ENCODE measurements around the gene PRXL2B.
"Not testable (repeated sequence)": the region's sequence is repeated elsewhere in the genome, so short reads cannot be mapped to it uniquely, and the experiment has no call there.

PRXL2B gene

GRCh38 chr1:2566101-2567045, 20.2 kb upstream of the PRXL2B start:
- no peak for DNase-seq

DNA sequence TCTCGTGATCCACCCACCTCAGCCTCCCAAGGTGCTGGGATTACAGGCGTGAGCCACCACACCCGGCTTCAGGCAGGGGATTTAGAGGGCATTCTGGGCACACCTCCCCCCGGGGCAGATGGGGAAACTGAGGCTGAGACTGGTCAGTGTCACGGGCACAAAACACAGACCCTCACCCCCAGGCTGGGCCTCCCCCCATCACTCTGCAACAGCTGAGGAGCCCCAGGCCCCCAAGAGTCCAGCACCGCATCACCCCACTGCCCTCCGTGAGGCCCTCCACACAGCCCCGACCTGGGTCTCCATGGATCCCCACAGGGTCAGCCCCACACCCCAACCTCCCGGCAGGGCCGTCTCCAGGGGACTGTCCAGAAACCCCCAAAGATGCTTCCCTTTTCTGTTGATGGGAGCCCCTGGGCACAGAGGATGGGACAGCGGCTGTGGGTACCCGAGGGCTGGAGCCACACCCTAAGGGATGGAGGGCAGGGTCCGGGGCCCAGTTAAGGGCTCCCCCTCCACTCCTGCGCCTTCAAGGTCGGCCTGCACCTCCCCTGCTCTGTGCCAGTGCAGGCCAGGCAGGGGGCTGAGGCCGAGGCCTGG, 19.4 kb upstream of the PRXL2B start:
- DNase-seq: no peak

DNA sequence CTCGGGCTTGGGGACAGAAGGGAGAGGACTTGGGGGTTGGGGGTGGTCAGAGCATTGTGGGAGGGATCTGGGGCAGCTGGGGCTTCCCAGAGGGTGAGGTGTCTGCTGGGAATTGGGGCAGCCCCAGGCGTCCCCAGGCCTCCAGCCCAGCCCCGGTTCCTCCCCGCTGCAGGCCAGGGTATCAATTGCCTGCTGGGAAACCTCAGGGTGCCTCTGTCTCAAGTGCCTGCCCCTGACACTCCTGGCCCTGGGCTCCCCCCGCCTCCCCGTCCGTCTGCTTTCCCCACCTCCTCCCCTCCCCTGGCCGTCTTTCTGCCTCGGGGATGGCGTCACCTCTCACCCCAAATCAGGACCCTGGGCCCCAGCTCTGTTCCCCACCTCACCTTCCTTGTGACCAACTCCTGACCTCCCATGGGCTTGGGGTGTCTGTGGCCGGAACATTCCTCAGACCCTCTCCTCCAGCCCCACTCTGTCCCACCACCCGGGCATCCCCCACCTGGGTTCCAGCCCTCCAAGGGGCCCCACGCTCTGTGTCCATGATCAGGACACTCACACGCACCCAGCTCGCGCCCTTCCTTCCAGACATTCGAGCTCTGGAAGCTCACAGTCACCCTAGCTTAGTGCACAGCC, 18.3 kb upstream of the PRXL2B start:
- not testable (repeated sequence) for DNase-seq

GRCh38 chr1:2569060-2569459, 17.5 kb upstream of the PRXL2B start:
- no peak for DNase-seq

DNA sequence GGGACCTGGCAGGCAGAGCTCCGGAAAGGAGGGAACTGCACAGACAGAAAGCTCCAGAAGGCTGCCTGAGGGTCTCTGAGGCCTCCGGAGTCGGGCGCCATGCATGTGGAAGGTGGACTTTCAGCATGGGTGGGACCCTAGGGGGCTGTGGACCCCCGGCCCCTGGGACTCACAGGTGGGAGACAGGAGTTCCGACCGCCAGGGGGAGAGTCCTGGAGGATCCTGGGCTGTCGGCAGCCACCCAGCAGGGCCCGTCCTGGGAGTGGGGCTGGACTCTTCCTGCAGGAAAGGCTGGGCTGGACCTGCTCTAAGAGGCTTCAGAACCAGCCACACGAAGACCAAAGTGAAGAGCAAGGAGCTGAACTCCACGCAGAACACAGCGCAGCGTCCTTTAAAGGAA, 16.9 kb upstream of the PRXL2B start:
- DNase-seq: not testable (repeated sequence)

- DNase-seq: no peak
Observed at GRCh38 chr1:2570332-2570731, 16.2 kb upstream of the PRXL2B start.

- no peak for DNase-seq
Observed at GRCh38 chr1:2571348-2571747, 15.2 kb upstream of the PRXL2B start.

GRCh38 chr1:2573250-2573920, 13.2 kb upstream of the PRXL2B start:
- DNase-seq: no peak

DNA sequence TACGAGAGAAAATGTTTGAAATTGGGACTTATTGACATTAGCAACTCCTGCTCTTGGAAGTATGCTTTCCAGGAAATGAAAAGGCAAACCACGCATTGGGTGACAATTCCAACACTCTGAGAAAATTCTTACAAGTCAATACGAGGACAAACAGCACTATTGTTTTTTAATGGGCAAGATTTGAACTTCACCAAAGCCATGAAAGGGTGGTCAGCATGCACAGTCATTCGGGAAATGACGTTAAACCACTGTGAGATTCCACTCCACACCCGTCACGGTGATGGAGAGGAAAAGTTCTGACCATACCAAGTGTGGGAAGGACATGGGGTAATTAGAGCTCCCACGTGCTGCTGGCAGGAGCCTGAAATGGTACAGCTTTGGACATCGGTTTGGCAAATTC, 12.2 kb upstream of the PRXL2B start:
- DNase-seq: no peak

DNA sequence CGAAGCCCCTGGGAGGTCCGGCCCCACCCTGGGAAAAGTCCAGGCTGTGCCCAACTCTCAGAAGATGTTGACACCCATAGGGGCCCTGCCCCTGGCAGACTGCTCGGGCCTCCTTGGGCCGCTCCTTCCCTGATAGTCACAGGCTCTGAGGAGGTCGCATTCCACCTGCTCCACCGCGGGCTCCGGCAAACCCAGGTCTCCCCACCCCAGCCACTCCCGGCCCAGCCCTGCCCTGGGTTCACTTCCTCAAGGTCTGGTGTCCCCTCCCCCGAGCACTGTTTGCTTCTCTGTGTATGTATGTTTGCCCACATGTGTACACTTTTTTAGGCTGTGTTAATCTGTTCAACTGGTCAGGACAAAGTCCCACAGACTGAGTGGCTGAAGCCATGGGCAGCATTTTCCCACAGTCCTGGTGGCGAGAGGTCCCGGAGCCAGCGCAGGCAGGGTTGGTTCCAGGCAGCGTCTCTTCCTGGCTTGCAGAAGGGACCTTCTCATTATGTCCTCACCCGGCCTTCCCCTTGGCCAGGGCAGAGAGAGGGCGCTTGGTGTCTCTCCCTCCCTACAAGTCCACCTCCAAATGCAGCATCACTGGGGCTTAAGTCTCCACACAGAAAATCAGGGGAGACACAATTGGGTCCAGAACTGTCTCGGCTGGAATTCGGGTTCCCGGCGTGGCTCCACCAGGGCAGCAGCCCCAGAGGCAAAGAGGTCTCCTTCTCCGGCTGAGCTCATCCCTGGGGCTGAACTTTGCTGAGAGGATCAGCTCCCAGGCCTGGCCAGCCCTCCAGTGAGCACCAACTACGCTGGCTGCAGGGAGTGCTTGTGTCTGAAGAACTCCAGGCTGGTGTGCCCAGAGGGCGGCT, 10.5 kb upstream of the PRXL2B start:
- no peak for DNase-seq

DNA sequence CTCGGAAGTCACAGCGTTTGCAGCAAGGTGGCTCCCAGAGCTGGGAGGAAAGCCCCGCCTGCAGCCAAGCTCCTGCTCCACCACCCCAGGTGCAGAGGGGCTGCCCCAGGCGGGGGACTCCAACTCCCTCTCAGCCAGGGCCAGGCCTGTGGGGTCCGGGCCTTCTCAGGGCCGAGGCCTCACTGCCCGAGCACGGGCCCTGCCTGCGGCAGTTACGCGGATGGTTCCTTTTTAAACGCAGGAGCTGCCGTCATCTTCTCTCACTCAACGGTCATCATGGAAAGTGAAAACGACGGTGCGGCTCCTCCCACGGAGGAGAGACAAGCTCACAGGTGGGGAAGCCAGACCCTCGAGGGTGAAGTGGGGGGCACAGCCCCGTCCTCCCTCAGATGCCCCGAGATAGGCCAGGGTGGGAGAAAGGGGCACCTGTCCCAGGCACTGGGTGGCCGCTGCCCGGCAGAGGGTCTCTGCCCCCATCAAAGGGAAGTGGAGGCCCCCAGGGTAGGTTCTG, 9.0 kb upstream of the PRXL2B start:
- not testable (repeated sequence) for DNase-seq

DNA sequence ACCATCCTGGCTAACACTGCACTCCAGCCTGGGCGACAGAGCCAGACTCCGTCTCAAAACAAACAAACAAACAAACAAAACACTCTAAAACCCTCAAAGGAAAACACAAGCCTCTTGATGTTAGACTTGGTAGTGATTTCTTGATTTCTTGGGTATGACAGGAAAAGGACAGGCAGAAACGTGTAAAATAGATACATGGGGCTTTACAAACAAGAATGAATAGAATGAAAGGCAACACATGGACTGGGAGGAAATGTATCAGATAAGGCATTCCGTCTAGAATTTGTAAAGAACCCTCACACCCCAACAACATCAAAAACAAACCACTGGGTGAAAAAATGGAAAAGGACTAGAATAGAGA, 7.8 kb upstream of the PRXL2B start:
- no peak for DNase-seq

GRCh38 chr1:2580691-2581090, 5.9 kb upstream of the PRXL2B start:
- DNase-seq: no peak

- no peak for DNase-seq
Observed at GRCh38 chr1:2582391-2582790, 4.2 kb upstream of the PRXL2B start.

DNA sequence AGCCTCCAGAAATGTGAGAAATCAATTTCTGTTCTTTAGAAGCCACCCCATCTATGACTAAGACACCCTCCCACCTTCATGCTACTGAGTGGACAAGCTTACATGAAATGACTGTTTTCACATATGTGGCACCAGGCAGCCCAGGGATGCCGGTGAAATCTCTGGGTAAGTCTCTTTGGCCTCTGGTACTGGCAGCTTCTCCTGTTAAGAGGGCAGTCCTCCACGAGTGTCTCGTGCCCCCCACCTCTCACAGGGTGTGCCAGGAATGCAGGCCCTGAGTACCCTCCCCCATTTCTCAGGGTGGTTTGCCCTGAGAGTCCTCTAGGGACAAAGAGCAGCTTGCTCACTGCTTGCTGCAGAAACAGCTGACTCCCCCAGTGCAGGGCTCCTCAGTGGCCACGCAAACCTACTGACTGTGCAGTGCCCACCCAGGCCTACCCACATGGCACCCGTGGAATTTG, 3.2 kb upstream of the PRXL2B start:
- no peak for DNase-seq

- DNase-seq: no peak
Observed at GRCh38 chr1:2583871-2584351, 2.7 kb upstream of the PRXL2B start.

DNA sequence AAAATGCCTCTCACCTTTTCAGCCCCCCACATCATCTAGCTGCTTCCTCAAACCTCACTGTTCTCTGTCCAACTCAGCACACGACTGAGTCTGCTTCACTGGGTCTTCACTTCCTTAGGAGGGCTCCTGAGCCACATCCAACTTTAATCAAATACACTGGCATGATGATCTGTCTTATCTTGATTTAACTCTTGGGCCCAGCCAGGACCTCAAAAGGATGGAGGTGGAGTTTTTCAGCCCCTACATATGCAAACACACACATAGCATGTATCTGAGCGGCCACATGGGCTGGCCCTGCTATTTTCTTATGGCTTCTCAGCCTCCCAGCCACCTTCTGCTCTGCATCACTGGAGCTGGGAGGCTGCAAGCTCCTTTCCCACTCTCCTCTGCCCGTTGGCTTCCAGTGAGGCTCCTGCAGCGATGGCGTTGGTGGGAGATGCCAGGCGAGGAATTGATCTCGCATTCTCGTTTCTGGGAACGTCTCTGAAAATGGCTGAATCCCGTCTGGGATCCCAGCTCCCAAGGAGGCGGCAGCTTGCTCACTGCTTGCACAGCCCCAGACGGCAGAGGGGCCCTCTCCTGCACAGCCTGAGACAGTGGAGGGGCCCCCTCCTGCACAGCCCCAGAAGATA, 1.8 kb upstream of the PRXL2B start:
- DNase-seq: no peak

DNA sequence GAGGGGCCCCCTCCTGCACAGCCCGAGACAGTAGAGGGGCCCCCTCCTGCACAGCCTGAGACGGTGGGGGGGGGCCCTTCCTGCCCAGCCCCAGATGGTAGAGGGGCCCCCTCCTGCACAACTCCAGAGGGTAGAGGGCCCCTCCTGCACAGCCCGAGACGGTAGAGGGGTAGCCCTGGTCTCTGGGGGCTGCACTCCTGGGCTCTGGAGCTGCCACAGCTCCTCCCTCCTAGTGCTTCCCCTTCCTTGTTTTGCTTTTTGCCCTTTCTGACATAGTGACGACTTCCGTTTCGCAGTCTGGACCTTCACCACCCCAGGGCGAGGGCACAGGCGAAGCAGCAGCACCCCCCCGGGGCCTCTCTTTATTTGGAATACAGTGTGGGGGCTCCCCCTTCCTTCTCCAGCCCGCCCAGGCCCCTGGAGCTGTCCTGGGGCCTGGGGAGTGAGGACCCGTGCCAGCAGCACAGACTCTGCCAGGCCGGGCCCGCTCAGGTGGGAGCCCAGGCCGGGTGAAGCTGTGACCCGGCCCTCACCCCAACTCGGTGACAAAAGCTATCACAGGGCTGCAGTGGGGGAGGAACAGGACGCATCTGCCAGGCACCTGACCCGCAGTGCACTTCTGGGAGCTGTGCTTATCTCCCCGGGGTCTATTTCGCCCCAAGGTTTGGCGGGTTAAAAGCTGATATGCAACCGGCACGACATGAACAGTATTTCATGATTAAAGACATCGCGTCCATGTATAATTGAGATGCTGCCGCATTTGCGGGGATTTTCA, 1.1 kb upstream of the PRXL2B start:
- DNase-seq: no peak

GRCh38 chr1:2587071-2587859, 688 bp downstream of the PRXL2B start:
- DNase-seq: no peak

All from NCI-H1436 treated with DMSO at 0.1 percent for 48 hours (cell line).